Progenitor cell of endocrine pancreas (in vitro differentiated cells): ENCODE data around the gene RGPD5. TPM values are rescaled to one million over a fixed set of nuclear protein-coding genes. Genes with fewer than 3 reads are reported as not detected.
A peak's percentile ranks its signal among the peaks of the same experiment; 100 is the strongest.
"Not testable (repeated sequence)": the region's sequence is repeated elsewhere in the genome, so short reads cannot be mapped to it uniquely, and the experiment has no call there.

ENCODE experiments used
- DNase-seq: peaks from one replicate; pipeline ENCODE4 v3.0.0; 2021; ENCODE audit warnings: low spot score; ENCODE audit not compliant: unreplicated experiment
- H3K27ac Mint-ChIP-seq: 2 replicates; pipeline ENCODE4 v1.8.0; 2021; ENCODE audit warnings: mild to moderate bottlenecking, moderate library complexity, mixed read lengths
- H3K27me3 Mint-ChIP-seq: 2 replicates; pipeline ENCODE4 v1.8.0; 2021; ENCODE audit warnings: mixed read lengths
- H3K36me3 Mint-ChIP-seq: 2 replicates; pipeline ENCODE4 v1.8.0; 2022; ENCODE audit warnings: mixed read lengths; ENCODE audit not compliant: insufficient read depth
- H3K4me1 Mint-ChIP-seq: 2 replicates; pipeline ENCODE4 v1.8.0; 2021; ENCODE audit warnings: low read depth, mixed read lengths
- H3K4me3 Mint-ChIP-seq: 2 replicates; pipeline ENCODE4 v1.8.0; 2021; ENCODE audit warnings: low read depth, mild to moderate bottlenecking, moderate library complexity, mixed read lengths
- H3K9me3 Mint-ChIP-seq: 2 replicates; pipeline ENCODE4 v1.8.0; 2021; ENCODE audit warnings: low read depth, mixed read lengths
- long read RNA-seq: library from polyadenylated mRNA; unstranded; transcript quantifications from one replicate; pipeline ENCODE4 v2.0.0, GENCODE V29; 2020
- total RNA-seq: library from RNA; stranded (reverse); gene quantifications from 2 replicates; pipeline ENCODE4 v1.2.1, GENCODE V29; 2021

The RGPD5 gene
- 83.1 and 107 TPM in 2 replicates for total RNA-seq
- long read RNA-seq, partial matches to known transcripts: 39 of 61 reads
- long read RNA-seq, other reads (novel, unspliced or antisense): 22 of 61 reads

DNA sequence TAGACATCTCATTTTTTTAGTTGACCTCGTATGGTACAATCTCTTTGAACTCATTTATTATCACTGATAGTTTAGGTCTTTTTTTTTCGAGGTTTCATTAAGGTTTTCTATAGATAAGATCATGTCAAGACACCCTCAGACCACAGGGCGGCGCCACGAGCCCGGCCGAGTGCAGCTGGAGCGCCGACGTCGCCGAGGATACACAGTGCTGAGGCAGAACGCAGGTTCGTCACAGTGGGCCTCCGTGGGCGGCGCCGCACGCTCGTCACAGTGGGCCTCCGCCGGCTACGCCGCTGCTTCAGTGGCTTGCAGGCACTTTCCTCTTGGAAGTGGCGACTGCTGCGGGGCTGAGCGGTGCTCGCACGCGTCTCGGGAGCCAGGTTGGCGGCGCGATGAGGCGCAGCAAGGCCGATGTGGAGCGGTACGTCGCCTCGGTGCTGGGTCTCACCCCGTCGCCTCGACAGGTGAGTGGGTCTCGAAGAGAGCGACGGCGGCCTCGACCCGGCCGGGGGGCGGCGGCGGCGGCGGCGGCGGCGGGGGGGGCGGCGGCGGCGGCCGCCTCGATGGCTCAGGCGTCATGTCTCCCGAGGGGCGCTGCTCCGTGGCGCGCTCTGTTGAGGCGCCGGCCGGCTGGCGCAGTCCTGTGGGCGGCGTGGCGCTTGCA is at the start of gene RGPD5:
TSS of gene RGPD5 (plus strand) at position 232 of the 664 bp plus-strand sequence. CDS start at position 393, 161 bp downstream.
- H3K36me3 Mint-ChIP-seq, H3K27ac Mint-ChIP-seq, H3K4me1 Mint-ChIP-seq, DNase-seq, H3K27me3 Mint-ChIP-seq, H3K9me3 Mint-ChIP-seq, H3K4me3 Mint-ChIP-seq: not testable (repeated sequence)

DNA sequence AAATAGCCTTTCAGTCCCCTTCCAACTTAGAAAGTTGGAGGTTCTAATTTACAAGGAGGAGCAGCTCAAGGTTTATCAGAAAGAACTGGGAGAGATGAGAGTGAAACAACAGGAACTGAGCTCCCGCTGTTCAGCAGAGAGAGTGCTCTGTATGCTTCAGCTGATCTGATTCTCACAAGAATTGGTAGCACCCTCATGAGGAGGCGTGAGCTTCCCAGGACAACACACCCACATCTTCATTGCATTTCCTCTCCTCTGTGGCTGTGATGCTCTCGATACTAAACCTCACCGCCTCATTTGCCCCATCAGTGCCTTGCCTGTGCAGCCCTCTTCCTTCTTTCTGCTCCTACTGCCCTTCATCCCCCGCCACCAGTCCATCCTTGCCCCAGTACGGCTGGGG is 42.5 kb upstream of the RGPD5 start:
- not testable (repeated sequence) for H3K9me3 Mint-ChIP-seq, H3K36me3 Mint-ChIP-seq, H3K27ac Mint-ChIP-seq, DNase-seq, H3K4me3 Mint-ChIP-seq, H3K4me1 Mint-ChIP-seq, H3K27me3 Mint-ChIP-seq

DNA sequence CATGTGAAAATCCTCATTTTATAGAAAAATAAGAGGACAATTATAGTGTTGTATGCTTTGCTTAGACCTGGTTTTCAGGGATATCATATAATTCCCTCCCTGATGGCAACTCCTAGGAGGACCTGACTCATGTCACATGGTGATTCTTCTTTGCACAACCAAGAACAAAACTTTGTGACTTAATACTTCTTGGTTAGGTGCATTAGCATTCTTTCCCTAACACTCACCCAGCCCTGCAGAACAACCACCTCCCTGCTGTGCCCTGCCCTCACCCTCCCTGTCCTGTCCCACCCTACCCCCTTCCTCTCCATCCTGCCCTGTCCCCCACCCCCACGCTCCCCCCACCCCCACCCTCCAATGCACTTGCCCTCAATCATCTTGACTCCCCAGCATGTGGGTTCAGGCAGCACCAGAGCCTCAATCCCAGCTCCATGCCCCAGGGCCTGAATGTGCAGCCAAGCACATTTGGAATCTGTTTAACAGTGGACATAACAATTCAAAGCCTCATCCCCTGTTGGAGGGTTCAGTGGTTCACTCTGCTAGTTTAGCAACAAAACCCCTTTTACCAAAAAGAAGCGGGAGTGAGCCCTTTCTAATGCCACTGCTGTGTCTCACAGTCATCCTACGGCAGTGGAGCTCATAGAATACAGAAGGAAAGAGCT is 36.8 kb upstream of the RGPD5 start:
- H3K4me1 Mint-ChIP-seq, H3K27me3 Mint-ChIP-seq, H3K4me3 Mint-ChIP-seq, H3K36me3 Mint-ChIP-seq, DNase-seq, H3K27ac Mint-ChIP-seq, H3K9me3 Mint-ChIP-seq: not testable (repeated sequence)

DNA sequence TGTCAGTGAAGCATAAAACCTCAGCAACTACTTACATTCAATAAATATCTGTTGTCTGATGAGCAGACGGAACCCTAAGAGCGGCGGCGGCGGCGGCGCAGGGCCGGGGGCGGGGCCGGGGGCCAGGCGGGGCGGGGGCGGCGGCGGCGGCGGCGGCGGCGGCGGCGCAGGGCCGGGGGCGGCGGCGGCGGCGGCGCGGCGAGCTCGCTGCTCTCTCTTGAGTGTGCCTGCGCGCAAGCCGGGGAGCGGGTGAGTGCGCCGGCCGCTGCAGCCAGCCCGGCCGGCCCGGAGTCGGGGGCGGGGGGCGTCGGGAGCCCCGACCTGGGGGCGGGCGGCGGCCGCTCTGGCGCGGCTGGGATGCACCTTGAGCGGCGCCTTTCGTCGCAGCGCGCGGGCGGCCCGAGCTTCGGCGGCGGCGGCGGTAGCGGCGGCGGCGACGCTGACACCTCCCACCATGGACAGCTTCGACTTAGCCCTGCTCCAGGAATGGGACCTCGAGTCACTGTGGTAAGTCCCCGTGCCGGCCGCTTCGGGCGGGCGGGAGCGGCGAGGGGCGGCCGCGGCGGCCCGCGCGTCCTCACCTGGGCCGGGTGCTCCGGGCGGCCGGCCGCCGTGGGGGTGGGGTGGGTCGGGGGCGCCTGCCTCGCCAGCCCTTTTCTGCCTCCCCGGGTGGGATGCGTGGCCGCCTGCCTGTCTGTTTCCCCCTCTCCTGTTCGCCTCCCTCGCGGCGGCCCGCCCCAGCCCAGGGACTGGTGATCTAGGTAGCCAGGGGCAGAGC is 33.7 kb upstream of the RGPD5 start:
- not testable (repeated sequence) for H3K4me1 Mint-ChIP-seq, H3K36me3 Mint-ChIP-seq, DNase-seq, H3K27ac Mint-ChIP-seq, H3K9me3 Mint-ChIP-seq, H3K27me3 Mint-ChIP-seq
- peak overlapping the region; percentile 45 for H3K4me3 Mint-ChIP-seq

DNA sequence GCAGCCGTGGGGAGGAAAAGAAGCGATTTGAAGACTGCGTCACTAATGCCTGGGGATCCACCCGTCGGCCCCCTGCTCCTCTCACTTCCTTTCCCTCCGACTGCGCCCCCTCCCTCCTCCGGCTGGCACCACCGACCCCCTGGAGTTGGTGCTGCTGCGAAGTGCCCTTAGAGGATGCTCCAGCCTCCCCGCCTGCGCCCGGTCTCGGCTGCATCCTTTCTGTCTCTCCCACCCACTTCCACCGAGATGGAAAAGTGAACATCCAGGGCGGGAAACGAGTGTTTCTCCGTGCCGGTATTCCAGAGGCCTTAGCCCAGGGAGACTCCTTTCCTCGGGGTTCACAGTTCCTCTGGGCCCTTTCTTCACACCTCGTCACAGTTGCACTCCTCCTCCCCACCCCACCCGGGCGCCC is 33.1 kb upstream of the RGPD5 start:
- H3K4me3 Mint-ChIP-seq, H3K27me3 Mint-ChIP-seq, H3K4me1 Mint-ChIP-seq, H3K9me3 Mint-ChIP-seq, DNase-seq, H3K27ac Mint-ChIP-seq, H3K36me3 Mint-ChIP-seq: not testable (repeated sequence)

DNA sequence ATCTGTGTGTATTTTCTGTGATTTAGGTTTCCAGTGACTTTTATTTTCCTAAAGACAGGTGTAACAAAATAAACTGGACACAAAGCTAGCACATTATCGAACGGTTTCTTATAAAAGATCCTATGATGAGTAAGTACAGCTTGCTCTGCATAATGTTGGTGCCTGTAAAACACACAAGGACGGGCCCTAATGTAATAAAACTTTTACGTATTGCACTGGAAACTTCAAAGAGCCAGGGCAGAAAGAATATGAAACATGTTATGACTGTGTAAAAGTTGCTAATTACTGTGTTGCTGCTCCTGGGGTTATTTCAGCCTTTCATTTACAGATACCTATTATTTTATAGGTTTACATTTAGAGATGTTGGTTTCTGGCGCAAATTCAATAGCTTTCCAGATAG is 32.1 kb upstream of the RGPD5 start:
- not testable (repeated sequence) for H3K9me3 Mint-ChIP-seq, DNase-seq, H3K36me3 Mint-ChIP-seq, H3K4me3 Mint-ChIP-seq, H3K27me3 Mint-ChIP-seq, H3K27ac Mint-ChIP-seq, H3K4me1 Mint-ChIP-seq

DNA sequence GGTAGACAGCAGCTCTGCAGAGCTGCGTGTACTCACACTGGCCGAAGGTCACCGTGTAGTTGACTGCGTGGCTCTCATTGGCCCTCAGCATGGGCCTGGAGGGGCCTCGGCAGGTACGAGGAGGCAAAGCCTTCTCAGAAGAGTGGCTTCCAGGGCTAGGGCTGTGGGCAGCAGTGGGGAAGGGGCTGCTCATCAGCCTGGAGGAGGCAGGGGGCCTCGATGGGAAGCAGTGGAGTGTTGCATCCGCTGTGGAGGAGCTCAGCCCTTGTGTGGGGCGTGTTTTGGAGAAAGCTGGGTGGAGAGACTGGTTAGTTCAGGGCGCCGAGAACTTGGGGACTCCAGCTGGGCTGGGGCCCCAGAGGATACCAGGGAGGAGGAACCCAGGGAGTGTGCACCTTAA is 28.0 kb upstream of the RGPD5 start:
- H3K27me3 Mint-ChIP-seq, H3K4me1 Mint-ChIP-seq, H3K27ac Mint-ChIP-seq, H3K4me3 Mint-ChIP-seq, H3K36me3 Mint-ChIP-seq, H3K9me3 Mint-ChIP-seq, DNase-seq: not testable (repeated sequence)

DNA sequence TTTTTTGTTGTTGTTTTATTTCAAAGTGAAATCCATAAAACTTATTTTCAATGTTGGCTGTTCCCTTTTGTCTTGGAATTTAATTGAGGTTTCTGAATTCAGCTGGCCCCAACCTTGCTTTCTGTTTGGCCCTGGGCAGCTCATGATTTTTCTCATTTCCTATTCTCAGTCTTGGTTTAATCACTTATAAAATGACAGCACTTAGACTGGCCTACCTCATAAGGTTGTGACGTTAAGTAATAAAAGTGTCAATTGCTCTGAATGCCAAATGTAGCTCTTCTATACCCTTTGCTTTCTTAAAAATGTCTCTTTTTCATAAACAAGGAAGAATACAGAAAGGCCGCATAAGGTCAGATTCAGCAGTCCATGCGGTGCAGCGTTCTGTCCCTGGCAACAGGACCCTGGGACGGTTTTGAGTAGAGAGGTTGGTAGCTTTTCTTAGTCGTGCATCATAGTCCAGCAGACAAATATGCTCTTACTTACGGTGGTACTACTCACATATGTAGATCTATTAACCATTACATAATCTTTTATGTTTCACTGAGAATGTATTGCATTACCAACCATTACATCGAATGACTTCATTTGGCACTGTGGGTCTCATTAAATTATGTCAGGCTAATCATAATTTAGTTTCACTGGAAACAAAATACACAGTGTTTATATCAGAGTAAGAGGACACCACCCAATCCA is 27.1 kb upstream of the RGPD5 start:
- not testable (repeated sequence) for H3K36me3 Mint-ChIP-seq, H3K4me1 Mint-ChIP-seq, H3K9me3 Mint-ChIP-seq, H3K27me3 Mint-ChIP-seq, DNase-seq, H3K27ac Mint-ChIP-seq, H3K4me3 Mint-ChIP-seq

DNA sequence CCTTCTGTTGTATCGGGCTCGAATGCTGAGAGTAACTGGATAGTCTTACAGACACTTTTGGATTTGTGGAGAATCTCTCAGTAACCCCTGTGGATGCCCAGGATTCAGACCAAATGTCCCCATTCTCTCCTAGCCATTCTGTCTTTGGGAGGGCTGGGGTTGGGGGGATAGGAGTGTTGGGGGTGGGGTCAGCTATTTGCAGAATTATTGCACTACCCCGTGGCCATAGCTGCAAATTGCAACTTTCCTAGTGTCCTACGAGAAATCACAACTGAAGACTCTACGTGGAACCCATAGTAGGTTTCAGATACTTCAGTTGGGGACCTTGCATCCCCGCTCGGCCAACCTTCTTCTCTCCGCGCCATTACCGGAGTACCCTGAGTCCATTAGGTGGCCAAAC is 25.2 kb upstream of the RGPD5 start:
- H3K9me3 Mint-ChIP-seq, H3K4me1 Mint-ChIP-seq, H3K4me3 Mint-ChIP-seq, H3K27me3 Mint-ChIP-seq, H3K27ac Mint-ChIP-seq, DNase-seq, H3K36me3 Mint-ChIP-seq: not testable (repeated sequence)

DNA sequence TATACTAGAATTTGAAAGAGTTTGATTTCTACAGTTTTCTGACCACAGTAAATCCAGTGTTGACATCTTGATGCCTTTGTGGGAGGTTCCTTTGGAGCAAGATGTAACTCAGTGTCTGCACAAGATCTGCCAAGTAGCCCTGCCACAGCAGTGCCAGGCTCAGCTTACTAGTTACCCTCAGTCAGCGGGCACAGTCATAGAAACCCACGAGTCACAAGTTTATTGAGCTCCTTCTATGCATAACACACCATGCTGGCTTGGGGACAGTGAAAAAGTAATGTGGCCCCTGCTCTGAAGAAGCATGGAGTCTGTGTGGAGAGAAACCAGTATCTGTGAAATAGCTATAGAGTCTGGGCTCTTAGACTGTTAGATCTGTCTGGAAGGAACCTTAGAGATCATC is 15.0 kb upstream of the RGPD5 start:
- H3K27ac Mint-ChIP-seq, H3K36me3 Mint-ChIP-seq, DNase-seq, H3K9me3 Mint-ChIP-seq, H3K27me3 Mint-ChIP-seq, H3K4me3 Mint-ChIP-seq, H3K4me1 Mint-ChIP-seq: not testable (repeated sequence)

DNA sequence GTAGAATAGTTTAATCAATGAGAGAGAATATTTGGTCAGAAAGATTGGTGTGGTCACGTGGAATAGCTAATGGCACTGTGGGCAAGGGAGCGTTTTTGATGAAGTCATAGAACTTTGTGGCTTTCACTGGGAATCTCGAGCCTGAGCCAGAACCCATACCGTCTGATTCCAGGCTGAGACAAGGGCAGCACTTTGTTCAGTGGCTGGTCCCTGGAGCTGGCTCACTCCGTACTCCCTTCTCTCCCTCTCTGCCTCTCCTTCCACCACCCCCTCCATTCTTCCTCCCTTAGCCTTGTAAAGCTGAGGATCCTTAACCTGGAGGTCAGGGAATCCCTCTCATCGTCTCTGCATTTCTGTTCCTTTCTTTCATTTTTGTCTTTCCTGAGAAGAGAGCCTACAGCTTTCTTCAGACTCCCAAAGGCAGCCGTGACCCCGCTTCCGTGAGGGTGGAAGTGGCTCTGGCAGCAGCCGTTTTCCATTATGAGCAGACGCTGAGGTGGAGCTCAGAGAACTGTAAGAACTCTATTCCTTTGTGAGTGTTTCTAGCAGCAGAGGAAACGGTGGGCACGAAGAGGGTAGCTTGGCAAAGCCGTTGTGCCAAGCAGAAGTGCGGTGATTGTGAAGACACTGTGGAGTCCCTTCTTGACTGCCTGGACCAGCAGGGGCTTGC is 12.8 kb upstream of the RGPD5 start:
- not testable (repeated sequence) for H3K27ac Mint-ChIP-seq, H3K9me3 Mint-ChIP-seq, H3K27me3 Mint-ChIP-seq, H3K4me1 Mint-ChIP-seq, H3K4me3 Mint-ChIP-seq, H3K36me3 Mint-ChIP-seq, DNase-seq

DNA sequence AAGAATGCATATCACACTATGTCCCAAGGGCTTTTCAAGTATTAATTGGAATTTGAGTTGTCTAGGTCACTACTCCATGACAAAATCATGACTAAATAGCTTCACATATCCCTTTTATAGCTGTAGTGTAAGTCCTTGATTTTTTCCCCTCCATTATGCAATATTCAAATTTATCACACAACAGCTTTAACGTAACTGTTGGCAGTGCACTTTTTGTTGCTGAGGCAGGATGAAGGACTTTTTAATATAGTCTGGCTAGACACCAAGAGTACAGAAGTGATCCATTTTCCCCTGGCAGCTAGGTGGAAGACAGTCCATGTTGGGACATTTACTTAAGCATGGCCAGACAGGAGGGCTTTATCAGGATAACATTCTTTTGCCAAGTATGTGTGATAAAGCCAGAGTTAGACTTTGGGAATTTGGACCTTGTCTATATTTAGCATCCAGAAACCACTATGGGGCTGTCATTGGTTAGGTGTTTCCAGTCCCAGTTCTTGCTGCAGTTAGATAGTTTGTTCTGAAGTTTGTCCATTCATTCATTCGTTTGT is 11.6 kb upstream of the RGPD5 start:
- not testable (repeated sequence) for DNase-seq, H3K36me3 Mint-ChIP-seq, H3K4me3 Mint-ChIP-seq, H3K27me3 Mint-ChIP-seq, H3K27ac Mint-ChIP-seq, H3K4me1 Mint-ChIP-seq, H3K9me3 Mint-ChIP-seq
